GM23248 (cell line): ENCODE data around the gene IL31.

ENCODE experiments used
- EZH2 ChIP-seq: fragments of 200-600 bp; sonication (generic); IDR thresholded peaks from 2 replicates; pipeline ENCODE4 v1.6.1; 2018; ENCODE audit warnings: antibody characterized with exemption, mild to moderate bottlenecking; ENCODE audit not compliant: insufficient read depth, poor library complexity, severe bottlenecking
- EZH2phosphoT487 ChIP-seq: fragments of 200-600 bp; sonication (generic); IDR thresholded peaks from 2 replicates; pipeline ENCODE4 v1.6.1; 2018; ENCODE audit warnings: antibody characterized with exemption, moderate library complexity, mild to moderate bottlenecking, low read depth; ENCODE audit not compliant: insufficient read depth

GRCh38 chr12:122208073-122208820, 34.2 kb upstream of the IL31 start:
- TF ChIP-seq EZH2, result no peak
- TF ChIP-seq EZH2phosphoT487, result no peak
